Body of pancreas (tissue), 4 donors: ENCODE results near the gene HAND1.

Source experiments
- CTCF ChIP-seq, 7 experiments: fragments of 450-650 bp in 4 of 7; fragments of 200-600 bp in 3 of 7; sonication (generic) in 3 of 7; IDR thresholded peaks; one replicate each; pipeline ENCODE4 v1.5.1; 2016 to 2019; ENCODE audit warnings: antibody characterized with exemption in 7 of 7
- POLR2A ChIP-seq, 3 donors: fragments of 450-650 bp; IDR thresholded peaks; one replicate each; pipeline ENCODE4 v1.6.1; 2016; ENCODE audit warnings: antibody characterized with exemption in 3 of 3, mild to moderate bottlenecking in 2 of 3

GRCh38 chr5:154478752-154479159, 729 bp upstream of the HAND1 start:
- TF ChIP-seq POLR2A (IDR thresholded peaks at IDR 0.05) (no peak), CTCF (IDR thresholded peaks at IDR 0.05) (no peak)
